DMS79 (cell line): ENCODE data around the gene SLC4A8.
"Not testable (repeated sequence)": the region's sequence is repeated elsewhere in the genome, so short reads cannot be mapped to it uniquely, and the experiment has no call there.

ENCODE experiments used
- DNase-seq: peaks from one replicate; lab custom pipeline; 2025; lab: John Stamatoyannopoulos, UW

The SLC4A8 gene

DNA sequence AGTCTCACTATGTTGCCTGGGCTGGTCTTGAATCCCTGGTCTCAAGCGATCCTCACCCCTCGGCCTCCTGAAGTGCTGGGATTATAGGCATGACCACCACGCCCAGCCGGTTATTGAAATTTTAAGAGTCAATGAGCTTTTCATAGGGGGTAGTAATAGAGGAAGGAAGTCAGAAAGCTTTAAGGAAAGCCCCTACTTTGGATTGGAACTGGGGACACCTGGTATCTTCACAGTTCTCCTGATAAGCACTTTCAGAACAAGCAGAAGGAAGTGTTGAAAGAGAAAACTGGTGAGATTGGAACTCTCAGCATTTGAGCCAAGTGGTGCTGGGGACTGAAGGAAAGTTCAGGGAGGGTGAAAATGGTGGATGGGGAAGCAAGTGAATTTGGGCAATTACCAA is 5.1 kb downstream of the SLC4A8 start:
- no peak for DNase-seq

DNA sequence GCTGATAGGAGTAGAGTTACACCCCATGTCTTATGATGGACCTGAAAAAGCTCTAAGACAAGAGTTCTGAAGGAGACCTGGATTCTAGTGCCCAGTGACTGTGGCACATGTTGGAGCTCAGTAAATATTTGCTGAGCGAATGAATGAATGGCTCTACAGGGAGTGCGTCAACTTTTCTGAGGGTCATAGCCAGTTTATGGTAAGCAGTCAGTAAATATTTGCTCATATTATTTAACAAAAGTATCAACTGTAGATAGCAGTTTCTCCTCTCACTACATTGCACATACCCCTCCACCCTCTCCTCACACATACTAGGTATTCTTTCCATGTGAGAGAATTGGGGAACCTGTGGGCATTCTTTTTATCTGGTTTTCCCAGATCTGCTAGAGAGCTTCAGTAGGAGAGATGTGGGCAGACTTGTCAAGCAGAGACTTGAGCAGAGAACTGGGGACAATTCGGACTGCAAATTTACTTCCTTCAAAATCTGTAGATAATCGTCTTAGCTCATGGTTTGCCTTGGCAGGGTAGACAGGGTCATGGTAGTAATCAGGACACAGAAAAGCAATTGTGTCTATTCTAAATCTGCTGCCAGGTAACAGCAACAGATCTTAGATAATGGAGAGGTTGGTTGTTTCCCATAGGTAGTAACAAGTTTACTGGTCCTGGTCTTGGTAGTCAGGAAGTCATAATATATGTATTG is 5.7 kb downstream of the SLC4A8 start:
- no peak for DNase-seq

DNA sequence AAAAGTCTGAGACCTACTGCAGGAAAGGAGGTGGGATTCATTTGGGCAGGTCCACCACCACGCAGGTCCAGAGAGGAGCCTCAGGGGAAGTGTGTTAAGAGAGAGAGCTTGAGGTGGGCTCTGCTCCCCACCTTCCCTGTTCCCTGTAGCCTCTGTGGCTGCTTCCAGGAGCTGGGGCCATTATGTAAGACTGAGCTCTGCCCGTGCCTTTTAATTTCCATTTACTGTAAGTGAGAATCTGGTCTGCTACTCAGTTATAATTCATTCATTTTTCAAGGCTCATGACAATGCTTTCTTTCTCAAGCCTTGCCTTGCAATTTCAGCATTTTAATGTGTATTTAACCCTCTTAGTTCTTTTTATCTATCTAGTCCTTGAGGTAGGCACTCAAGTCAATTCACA is 8.3 kb downstream of the SLC4A8 start:
- no peak for DNase-seq

- no peak for DNase-seq
These were observed 9.7 kb downstream of the SLC4A8 start for GRCh38 chr12:51434305-51434704.

DNA sequence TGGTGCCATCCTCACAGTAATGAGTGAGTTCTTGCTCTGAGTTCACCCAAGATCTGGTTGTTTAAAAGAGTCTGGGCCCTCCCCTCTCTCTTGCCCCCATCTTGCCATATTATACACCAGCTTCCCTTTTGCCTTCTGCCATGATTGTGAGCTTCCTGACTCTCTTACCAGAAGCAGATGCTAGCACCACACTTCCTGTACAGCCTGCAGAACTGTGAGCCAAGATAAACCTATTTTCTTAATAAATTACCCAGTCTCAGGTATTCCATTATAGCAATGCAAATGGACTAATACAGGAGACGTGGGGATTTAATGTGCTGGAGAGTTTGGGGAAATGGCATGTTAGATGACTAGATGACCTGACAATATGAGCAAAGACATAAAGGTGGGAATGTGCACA is 12.8 kb downstream of the SLC4A8 start:
- DNase-seq: no peak

DNA sequence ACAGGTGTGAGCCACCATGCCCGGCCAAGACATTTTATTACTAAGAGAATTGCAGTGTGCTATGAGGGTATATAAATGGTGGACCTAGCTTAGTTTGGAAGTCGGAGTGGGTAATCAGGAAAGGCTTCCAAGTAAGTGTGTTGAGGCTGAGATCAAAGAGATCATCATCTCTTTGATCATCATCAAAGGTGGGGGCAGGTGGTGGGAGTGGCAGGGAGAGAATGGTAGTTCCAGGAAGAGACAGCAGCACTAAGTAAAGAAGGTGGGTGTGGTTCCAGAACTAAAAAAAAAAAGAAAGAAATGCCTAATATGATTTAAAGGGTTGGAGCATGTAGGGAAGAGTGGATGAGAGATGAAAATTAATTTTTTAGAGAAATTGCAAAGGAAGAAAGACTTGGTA is 14.7 kb downstream of the SLC4A8 start:
- DNase-seq: no peak

DNA sequence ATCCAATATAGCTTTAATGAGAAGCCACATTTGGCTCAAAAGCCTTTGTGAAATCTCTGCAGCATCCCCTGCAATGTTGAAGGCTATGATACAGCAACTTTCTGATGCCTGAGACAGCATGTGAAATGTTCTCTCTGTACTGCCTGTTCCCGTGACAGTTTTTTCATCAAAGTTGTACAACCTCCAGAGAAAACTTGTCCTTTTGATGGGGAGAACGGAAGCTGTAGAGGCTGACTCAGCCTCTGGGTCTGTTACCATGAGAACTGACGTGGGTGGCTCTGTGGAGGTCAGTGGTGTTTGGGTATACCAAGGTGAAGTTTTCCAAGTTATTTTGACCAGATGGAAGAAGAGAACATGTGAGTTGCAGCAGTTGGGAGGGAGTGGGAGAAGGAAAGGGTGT is 17.0 kb downstream of the SLC4A8 start:
- no peak for DNase-seq

GRCh38 chr12:51442324-51442723 is 17.7 kb downstream of the SLC4A8 start:
- no peak for DNase-seq

DNA sequence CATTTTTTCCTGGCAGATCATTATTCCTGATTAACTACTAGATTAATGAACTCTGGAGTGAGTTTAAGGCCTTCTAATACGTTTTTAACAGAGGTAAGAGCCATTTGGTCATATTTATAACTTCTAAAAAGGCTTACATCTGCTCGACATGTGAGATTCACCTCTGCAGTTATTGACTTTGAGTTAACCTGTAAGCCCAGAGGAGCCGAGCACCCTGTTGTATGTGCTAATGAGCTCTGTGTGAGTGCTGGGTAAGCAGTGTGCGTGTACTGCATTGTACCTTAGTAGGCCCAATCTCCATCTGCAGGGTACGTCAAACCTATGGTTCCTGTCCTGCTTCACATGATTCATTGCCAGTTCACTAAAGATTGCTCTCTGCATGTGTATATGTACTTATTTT is 18.9 kb downstream of the SLC4A8 start:
- no peak for DNase-seq

GRCh38 chr12:51448618-51449256 is 24.1 kb downstream of the SLC4A8 start:
- no peak for DNase-seq

DNA sequence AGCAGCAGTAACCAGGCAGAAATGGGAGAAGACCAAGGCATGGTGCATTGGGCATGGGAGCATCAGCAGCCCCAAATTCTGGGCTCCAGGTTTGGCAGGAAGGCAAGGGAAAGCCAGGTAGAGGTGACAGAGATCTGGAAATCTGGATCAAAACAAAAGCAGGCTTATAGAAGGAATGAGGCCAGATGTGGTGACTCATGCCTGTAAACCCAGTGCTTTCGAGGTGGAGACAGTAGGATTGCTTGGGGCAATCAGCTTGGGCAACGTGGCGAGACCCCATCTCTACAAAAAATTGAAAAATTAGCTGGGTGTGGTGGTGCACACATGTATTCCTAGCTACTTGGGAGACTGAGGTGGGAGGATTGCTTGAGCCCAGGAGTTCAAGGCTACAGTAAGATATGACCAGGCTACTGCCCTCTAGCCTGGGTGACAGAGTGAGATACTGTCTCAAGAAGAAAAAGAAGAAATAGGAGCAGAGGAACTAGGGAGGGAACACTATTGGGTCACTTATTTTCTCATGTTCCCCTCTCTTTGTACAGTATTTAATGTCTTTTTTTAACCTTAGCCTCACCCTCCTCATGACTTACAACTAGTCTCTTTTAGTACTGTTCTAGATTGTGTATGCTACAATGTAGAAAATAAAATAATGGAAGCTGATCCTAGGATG is 25.1 kb downstream of the SLC4A8 start:
- DNase-seq: no peak

DNA sequence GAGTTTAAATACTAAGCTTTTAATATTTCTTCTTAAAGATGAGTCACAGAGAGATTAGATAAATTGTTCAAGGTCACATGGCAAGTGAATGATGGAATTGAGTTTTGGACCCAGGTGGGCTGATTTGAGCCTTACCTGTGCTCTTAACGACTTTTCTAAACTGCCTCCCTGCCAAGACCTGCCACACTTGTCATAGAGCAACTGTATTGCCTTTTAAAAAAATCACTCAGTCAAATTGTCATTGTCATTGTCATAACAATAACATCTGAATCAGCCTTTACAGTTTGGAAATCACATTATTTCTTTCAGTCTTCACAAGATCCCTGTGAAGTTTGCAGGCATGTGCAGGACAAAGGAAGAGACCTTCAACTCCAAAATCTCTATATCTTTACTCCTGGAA is 25.7 kb downstream of the SLC4A8 start:
- no peak for DNase-seq

DNA sequence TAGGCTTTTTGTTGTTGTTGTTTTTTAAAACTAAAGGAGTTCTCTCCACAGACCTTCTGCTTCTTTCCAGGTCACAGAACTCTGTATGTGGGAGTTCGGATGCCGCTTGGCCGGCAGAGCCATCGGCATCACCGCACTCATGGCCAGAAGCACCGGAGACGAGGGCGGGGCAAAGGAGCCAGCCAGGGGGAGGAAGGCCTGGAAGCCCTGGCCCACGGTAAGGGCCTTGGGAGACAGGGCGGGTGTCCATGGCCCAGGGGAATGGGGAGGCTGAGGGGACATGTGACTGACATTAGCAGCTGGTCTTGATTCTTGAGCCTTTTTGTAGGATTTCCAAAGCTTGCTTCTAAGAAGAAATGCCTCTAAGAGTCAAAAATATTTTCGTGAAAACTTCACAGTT is 26.2 kb downstream of the SLC4A8 start:
- no peak for DNase-seq

DNA sequence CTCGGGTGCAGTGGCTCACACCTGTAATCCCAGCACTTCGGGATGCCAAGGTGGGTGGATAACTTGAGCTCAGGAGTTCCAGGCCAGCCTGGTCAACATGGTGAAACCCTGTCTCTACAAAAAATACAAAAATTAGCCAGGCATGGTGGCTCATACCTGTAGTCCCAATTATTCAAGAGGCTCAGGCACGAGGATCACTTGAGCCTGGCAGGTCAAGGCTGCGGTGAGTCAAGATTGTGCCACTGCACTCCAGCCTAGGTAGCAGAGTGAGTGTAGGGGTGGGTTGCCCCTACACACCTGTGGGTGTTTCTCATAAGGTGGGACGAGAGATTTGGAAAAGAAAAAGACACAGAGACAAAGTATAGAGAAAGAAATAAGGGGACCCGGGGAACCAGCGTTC is 29.4 kb downstream of the SLC4A8 start:
- not testable (repeated sequence) for DNase-seq

GRCh38 chr12:51455050-51455449 is 30.4 kb downstream of the SLC4A8 start:
- not testable (repeated sequence) for DNase-seq

DNA sequence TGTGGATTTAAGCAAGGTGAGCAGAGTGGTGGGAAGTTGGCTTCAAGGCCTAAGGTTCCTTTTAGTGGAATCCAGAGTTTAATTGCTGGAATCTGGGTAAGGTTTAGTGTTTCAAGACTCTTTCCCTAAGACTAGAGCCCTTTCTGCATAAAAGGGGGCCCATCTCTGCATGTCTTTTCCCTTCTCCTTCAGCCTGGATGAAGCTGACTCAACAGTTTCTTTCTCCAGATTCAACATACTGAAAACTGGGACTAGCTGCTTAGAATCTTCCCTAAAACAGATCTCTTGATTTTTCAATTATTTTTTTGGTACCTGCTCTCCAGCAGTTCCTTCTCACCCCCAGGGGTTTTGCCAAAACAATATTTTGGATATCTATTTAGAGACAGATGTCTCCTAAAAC is 34.0 kb downstream of the SLC4A8 start:
- DNase-seq: no peak

GRCh38 chr12:51460519-51460918 is 35.9 kb downstream of the SLC4A8 start:
- no peak for DNase-seq

- DNase-seq: no peak
These were observed 40.9 kb downstream of the SLC4A8 start for GRCh38 chr12:51465491-51465890.

- DNase-seq: no peak
These were observed 45.5 kb downstream of the SLC4A8 start for GRCh38 chr12:51470116-51470515.

DNA sequence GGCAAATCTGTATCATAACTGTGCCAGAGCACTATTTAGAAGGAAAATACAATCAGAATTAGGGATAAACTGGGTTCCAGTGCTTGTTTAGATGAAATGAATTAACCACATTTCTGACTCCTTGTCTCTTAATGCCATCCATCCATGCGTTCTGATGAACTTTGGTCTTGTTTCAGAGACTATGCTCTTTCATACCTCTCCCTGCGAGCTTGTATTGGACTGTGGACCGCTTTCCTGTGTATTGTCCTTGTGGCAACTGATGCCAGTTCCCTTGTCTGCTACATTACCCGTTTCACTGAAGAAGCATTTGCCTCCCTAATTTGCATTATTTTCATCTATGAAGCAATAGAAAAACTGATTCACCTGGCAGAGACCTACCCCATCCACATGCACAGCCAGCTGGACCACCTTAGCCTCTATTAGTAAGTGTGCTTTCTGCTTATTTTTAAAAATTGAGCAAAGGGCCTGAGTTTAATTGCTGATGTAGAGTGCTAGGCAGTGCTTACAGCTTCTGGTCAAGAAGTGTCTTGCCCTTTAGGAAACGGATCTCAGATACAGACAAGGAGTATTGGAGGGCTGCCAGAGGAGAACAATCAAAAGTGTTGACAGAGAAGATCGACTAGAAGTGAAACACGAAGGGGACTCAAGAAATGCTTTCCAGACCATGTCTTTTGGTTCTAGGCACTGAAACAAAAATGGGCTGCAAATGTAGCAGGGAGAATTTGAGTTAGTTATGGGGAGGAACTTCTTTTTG is 46.7 kb downstream of the SLC4A8 start:
- DNase-seq: no peak

DNA sequence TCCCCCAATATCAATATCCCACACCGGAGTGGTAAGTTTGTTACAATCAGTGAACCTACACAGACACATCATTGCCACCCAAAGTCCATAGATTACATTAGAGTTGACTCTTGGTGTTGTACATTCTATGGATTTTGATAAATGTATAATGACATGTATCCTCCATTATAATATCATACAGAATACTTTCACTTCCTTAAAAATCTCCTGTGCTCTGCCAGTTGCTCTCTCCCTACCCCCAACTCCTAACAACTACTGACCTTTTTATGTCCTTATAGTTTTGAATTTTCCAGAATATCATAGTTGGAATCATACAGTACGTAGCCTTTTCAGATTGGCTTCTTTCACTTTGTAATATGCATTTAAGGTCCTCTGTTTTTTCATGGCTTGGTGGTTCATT is 48.4 kb downstream of the SLC4A8 start:
- no peak for DNase-seq

DNA sequence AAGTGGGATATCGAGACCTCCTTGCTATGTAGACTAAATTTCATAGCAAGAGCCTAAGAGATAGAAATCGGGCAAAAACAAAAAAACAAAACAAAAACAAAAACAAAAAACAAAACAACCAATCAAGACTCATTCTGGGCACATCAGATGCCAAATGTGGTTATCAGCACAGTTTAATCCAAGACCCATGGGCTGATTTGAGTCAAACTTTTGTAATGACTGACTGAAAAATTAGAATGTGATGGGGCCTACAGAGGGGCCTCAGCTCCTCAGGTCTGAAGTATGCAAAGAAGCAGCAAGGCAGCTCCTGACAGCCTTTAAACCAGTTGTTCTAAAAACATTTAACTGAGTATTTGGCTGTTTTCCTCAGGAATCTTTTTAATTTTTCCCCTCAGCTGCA is 49.3 kb downstream of the SLC4A8 start:
- DNase-seq: no peak

DNA sequence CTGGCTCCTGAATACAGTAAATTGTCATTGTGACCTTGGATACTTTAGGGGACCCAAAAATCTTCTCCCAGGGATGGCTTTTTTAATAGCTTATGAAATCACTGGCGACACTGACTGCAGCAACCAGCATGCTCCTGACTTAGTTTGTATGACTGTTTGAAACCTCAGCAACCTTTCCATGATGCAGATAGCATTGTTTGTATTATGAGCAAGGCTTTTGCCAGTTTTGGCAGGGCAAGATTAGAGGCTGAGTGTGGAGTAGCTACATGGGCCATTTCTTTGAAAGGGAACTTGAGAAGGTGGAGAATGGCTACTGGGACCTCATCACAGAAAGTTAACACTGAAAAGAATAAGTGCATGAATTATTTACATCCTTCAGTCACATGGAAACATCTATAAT is 50.9 kb downstream of the SLC4A8 start:
- DNase-seq: no peak
